ENCODE results near the gene STPG1. TPM values are rescaled to one million over a fixed set of nuclear protein-coding genes. Genes with fewer than 3 reads are reported as not detected.

The STPG1 gene
- total and polyA plus RNA-seq, 2 donors (not counting 3 experiments of a cell fraction or from before 2014, with no cell fraction given) = 6.3 to 10.2 TPM

- ChIA-PET POLR2A (no interaction called here), CTCF (interaction anchor here (0.7 to 1.0 kb wide), 3 partner anchors 9 to 46 kb away, joined by 3 read pairs; no protein-coding TSS in a partner anchor)
- intact Hi-C loops (cut with micrococcal nuclease) (no loop called here), dilution Hi-C loops (cut with MboI; ENCODE audit: extremely low pct_ligation_motif_present, low sequenced_read_pairs) (no loop called here)
- FAIRE-seq (no peak), DNase-seq (ENCODE audit: low read depth, low spot score) (no peak)
- Histone ChIP-seq H3K79me2 (ENCODE audit: control insufficient read depth, insufficient read depth, low read length) (no peaks in the 10 kb centered on the region), H3K9me1 (replicated peaks; ENCODE audit: control insufficient read depth, extremely low read depth, insufficient read depth, low read length) (no peaks in the 10 kb centered on the region), H3K4me3 (replicated peaks in 1 of 3; ENCODE audit: insufficient read depth in 1 of 3, low read depth in 1 of 3, low read length in 3 of 3) (no peak overlapping the region), H3K9ac (replicated peaks; ENCODE audit: extremely low read depth, insufficient read depth, low read length) (no peak overlapping the region), H3K4me2 (ENCODE audit: insufficient read depth, low read length) (no peak overlapping the region), H2AFZ (ENCODE audit: low read depth, low read length) (no peak overlapping the region), H3K27ac (ENCODE audit: insufficient read depth, low read depth, low read length) (no peak overlapping the region), H3K27me3 (ENCODE audit: control insufficient read depth in 2 of 2, insufficient read depth in 2 of 2, low read length in 2 of 2) (peaks cover 47 to 65% of the 10 kb centered on the region in 2 experiments), H3K4me1 (ENCODE audit: control insufficient read depth, extremely low read depth, insufficient read depth, low read length) (peaks cover 5% of the 10 kb centered on the region), H4K20me1 (replicated peaks; ENCODE audit: control insufficient read depth, extremely low read depth, insufficient read depth, low read length) (no peaks in the 10 kb centered on the region), H3K36me3 (ENCODE audit: control insufficient read depth in 2 of 2, extremely low read depth in 1 of 2, insufficient read depth in 2 of 2, low read length in 2 of 2) (no peaks in the 10 kb centered on the region), H3K9me3 (replicated peaks; ENCODE audit: control insufficient read depth, insufficient read depth, low read length) (no peaks in the 10 kb centered on the region)
- no TSS peak for BruUV-seq (replicated peaks)
- TF ChIP-seq CTCF (IDR thresholded peaks at IDR 0.05; ENCODE audit: extremely low read depth in 1 of 2, insufficient read depth in 1 of 2, low read depth in 1 of 2, low read length in 2 of 2) = no peak
Measured at GRCh38 chr1:24317956-24318614, 95.5 kb downstream of the STPG1 start.

- no peaks in the 10 kb centered on the region for H3K79me2 ChIP-seq (ENCODE audit: control insufficient read depth, insufficient read depth, low read length)
- H2AFZ ChIP-seq (ENCODE audit: low read depth, low read length) = no peak overlapping the region
- H3K4me3 ChIP-seq (replicated peaks in 1 of 3; ENCODE audit: insufficient read depth in 1 of 3, low read depth in 1 of 3, low read length in 3 of 3) = no peak overlapping the region
- TF ChIP-seq EZH2 (IDR thresholded peaks at IDR 0.05; ENCODE audit: borderline replicate concordance, low read depth, low read length, severe bottlenecking) (no peak), JUN (IDR thresholded peaks at IDR 0.05; ENCODE audit: borderline replicate concordance, insufficient read depth, insufficient read length, low read depth) (no peak), FOS (IDR thresholded peaks at IDR 0.05; ENCODE audit: borderline replicate concordance, insufficient read depth, low read length) (no peak), MAX (IDR thresholded peaks at IDR 0.05; ENCODE audit: insufficient read depth, insufficient read length) (no peak), GATA2 (IDR thresholded peaks at IDR 0.05; ENCODE audit: insufficient read depth, insufficient read length, low read depth, low read length) (no peak), POLR2A (IDR thresholded peaks at IDR 0.05; ENCODE audit: low read depth, low read length) (no peak), CTCF (IDR thresholded peaks at IDR 0.05; ENCODE audit: extremely low read depth in 1 of 2, insufficient read depth in 1 of 2, low read depth in 1 of 2, low read length in 2 of 2) (no peak), MYC (IDR thresholded peaks at IDR 0.05; ENCODE audit: low read depth, low read length) (no peak), POLR2AphosphoS5 (IDR thresholded peaks at IDR 0.05; ENCODE audit: insufficient read depth, low read depth, low read length) (no peak)
- CTCF ChIA-PET = interaction anchor here (0.9 to 1.0 kb wide), 2 partner anchors 10 to 115 kb away, joined by 3 to 4 read pairs; no protein-coding TSS in a partner anchor
- DNase-seq (ENCODE audit: low read depth, low spot score) (no peak), FAIRE-seq (no peak)
- POLR2A ChIA-PET = interaction anchor here (0.6 kb wide), 1 partner anchor 142 kb away, joined by 3 read pairs; no protein-coding TSS in a partner anchor
- no peaks in the 10 kb centered on the region for H3K36me3 ChIP-seq (ENCODE audit: control insufficient read depth in 2 of 2, extremely low read depth in 1 of 2, insufficient read depth in 2 of 2, low read length in 2 of 2)
- dilution Hi-C loops (cut with MboI; ENCODE audit: extremely low pct_ligation_motif_present, low sequenced_read_pairs) = no loop called here
- H4K20me1 ChIP-seq (replicated peaks; ENCODE audit: control insufficient read depth, extremely low read depth, insufficient read depth, low read length) = no peaks in the 10 kb centered on the region
- no peaks in the 10 kb centered on the region for H3K9me3 ChIP-seq (replicated peaks; ENCODE audit: control insufficient read depth, insufficient read depth, low read length)
- no peak overlapping the region for H3K9ac ChIP-seq (replicated peaks; ENCODE audit: extremely low read depth, insufficient read depth, low read length)
- H3K4me2 ChIP-seq (ENCODE audit: insufficient read depth, low read length) = no peak overlapping the region
- intact Hi-C loops (cut with micrococcal nuclease) = no loop called here
- no TSS peak for BruUV-seq (replicated peaks)
- H3K4me1 ChIP-seq (ENCODE audit: control insufficient read depth, extremely low read depth, insufficient read depth, low read length) = peaks cover 2% of the 10 kb centered on the region
- no peak overlapping the region for H3K27ac ChIP-seq (ENCODE audit: insufficient read depth, low read depth, low read length)
- H3K9me1 ChIP-seq (replicated peaks; ENCODE audit: control insufficient read depth, extremely low read depth, insufficient read depth, low read length) = no peaks in the 10 kb centered on the region
- peaks cover 37 to 55% of the 10 kb centered on the region in 2 experiments for H3K27me3 ChIP-seq (ENCODE audit: control insufficient read depth in 2 of 2, insufficient read depth in 2 of 2, low read length in 2 of 2)
Measured at GRCh38 chr1:24317081-24317480, 96.5 kb downstream of the STPG1 start.

Measured in endothelial cell of umbilical vein (primary cell).